Mesodermal cell (in vitro differentiated cells): ENCODE data around the gene OR5M3. TPM values are rescaled to one million over a fixed set of nuclear protein-coding genes. Genes with fewer than 3 reads are reported as not detected.

ENCODE experiments used
- H3K27ac ChIP-seq: 2 replicates; pipeline ENCODE4 v1.7.0; 2013; ENCODE audit warnings: mild to moderate bottlenecking, low read depth, low read length, moderate library complexity; ENCODE audit not compliant: severe bottlenecking
- H3K36me3 ChIP-seq: 2 replicates; pipeline ENCODE4 v1.7.1; 2013; ENCODE audit warnings: mild to moderate bottlenecking, low read length, moderate library complexity; ENCODE audit not compliant: control insufficient read depth, insufficient read depth
- H3K4me1 ChIP-seq: one replicate; pipeline ENCODE4 v1.7.1; 2013; ENCODE audit warnings: mild to moderate bottlenecking, low read length; ENCODE audit not compliant: insufficient read depth, control insufficient read depth, poor library complexity, severe bottlenecking
- H3K4me3 ChIP-seq: 2 replicates; pipeline ENCODE4 v1.7.0; 2013; ENCODE audit warnings: low read length, control low read depth, mild to moderate bottlenecking; ENCODE audit not compliant: insufficient read depth, poor library complexity, severe bottlenecking; ENCODE audit errors: extremely low read depth
- H3K9me3 ChIP-seq: 2 replicates; pipeline ENCODE4 v1.7.1; 2013; ENCODE audit warnings: mild to moderate bottlenecking, low read length, moderate library complexity; ENCODE audit not compliant: control insufficient read depth
- WGBS, 2 experiments: methylation state at CpG; one replicate each; pipeline ENCODE4 v1.1.5; 2013; ENCODE audit warnings: missing lambda C conversion rate in 2 of 2; ENCODE audit not compliant: insufficient coverage in 2 of 2; 5-methylcytosine and 5-hydroxymethylcytosine counted together
- polyA plus RNA-seq, 2 experiments: library from polyadenylated mRNA; stranded (reverse); fragments of 50-300 nt; gene quantifications; one replicate each; pipeline ENCODE4 v1.2.3, GENCODE V29; 2013

Gene OR5M3
- not detected for polyA plus RNA-seq (2013, experiment 1 of 2)
- not detected for polyA plus RNA-seq (2013, experiment 2 of 2)

DNA sequence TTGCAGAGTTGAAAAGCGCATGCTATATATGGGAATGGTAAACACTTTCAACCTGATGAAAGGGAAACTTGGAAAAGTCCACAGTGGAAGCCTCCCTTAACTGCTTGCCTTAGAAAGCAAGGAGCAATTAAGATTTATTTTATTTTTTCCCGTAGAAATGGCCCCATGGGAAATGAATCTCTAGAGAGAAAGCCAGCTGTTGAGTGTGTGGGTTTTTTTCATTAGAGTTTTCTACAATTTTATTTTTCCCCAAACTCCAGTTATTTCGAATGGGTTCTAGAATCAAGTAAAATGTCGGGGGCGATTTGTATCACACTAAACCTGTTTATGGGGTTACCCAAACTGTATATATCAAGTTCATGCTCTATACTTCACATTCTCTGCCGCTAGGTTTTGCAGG is at the start of gene OR5M3:
TSS of gene OR5M3 (minus strand) at position 101 of the 400 bp plus-strand sequence. CDS start 2,855 bp downstream, outside the sequence.
- Histone ChIP-seq H3K4me1 (no peaks in the 10 kb centered on the region), H3K27ac (no peak within 1 kb of the TSS), H3K36me3 (no peaks in the 10 kb centered on the region), H3K4me3 (no peak within 1 kb of the TSS), H3K9me3 (no peaks in the 10 kb centered on the region)
- WGBS, 2 experiments: no CpG with 5 or more reads among the region's 6 CpGs

DNA sequence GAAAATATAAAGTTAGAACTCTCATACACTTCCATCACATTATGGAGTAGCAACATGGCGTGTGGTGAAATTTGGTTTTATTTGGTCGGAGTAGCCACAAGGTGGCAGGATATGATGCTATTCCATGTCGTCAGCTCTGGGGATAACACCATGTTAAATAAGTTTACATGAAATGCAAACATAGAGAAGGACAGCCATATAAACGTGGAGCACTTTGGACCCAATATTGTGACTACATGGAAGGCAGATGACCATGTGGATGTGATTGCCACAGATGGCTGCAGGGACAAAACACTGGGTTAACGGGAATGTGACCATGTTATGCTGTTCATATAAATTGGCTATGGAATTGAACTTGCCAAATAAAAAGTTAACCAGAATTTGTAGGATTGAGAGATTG is 48.9 kb upstream of the OR5M3 start:
- Histone ChIP-seq H3K9me3 (no peaks in the 10 kb centered on the region), H3K4me3 (no peak overlapping the region), H3K27ac (no peak overlapping the region), H3K4me1 (no peaks in the 10 kb centered on the region), H3K36me3 (no peaks in the 10 kb centered on the region)
- 56 to 61% methylated on average over 2 to 3 of the region's 5 CpGs for WGBS, 2 experiments

DNA sequence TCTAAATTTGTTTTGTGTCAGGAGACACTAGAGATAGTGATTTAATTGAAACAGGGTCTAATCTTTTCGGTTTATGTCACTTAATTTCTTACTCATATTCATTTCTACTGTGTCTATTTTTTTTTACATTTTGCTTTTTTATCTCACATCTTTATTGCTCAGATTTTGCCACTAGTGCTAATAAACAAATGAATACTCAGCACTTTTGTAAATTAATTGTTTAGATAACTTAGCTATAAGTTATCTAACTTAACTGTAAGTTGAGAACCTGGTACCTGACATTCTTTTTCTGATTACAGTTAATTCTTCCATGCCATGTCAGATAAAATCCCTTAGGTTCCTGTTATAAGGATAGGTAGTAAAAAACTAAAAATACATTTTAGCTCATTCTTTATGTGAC is 40.1 kb upstream of the OR5M3 start:
- WGBS, 2 experiments: no CpG with 5 or more reads among the region's 1 CpG
- H3K4me3 ChIP-seq: no peak overlapping the region
- no peaks in the 10 kb centered on the region for H3K9me3 ChIP-seq
- no peak overlapping the region for H3K27ac ChIP-seq
- H3K4me1 ChIP-seq: no peaks in the 10 kb centered on the region
- H3K36me3 ChIP-seq: no peaks in the 10 kb centered on the region

GRCh38 chr11:56509439-56509838 is 36.3 kb upstream of the OR5M3 start:
- Histone ChIP-seq H3K27ac (no peak overlapping the region), H3K36me3 (no peaks in the 10 kb centered on the region), H3K4me1 (no peaks in the 10 kb centered on the region), H3K4me3 (no peak overlapping the region), H3K9me3 (no peaks in the 10 kb centered on the region)
- WGBS, 2 experiments: 100% methylated on average over 1 of the region's 1 CpG; no CpG with 5 or more reads in 1 of the 2 experiments

GRCh38 chr11:56497010-56497409 is 23.9 kb upstream of the OR5M3 start:
- 88 to 97% methylated on average over 13 to 22 of the region's 28 CpGs for WGBS, 2 experiments
- Histone ChIP-seq H3K4me3 (no peak overlapping the region), H3K27ac (no peak overlapping the region), H3K9me3 (no peaks in the 10 kb centered on the region), H3K36me3 (no peaks in the 10 kb centered on the region), H3K4me1 (no peaks in the 10 kb centered on the region)

DNA sequence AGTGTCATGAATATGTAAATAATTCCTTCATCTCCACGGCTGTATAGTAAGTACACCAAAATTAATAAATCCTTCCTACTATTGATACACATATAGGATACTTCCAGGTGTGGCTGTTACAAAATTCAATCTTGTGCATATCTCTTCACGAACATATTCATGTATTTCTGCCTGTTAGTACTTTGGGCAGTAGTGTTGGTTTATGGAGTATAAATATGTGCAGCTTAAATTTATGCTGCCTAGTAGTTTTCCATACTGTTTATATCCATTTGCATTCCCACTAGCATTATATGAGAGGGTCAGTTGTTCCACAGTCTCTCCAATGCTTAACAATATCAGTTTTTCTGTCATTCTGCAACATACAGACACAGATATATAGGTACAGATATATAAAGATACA is 22.0 kb upstream of the OR5M3 start:
- Histone ChIP-seq H3K4me1 (no peaks in the 10 kb centered on the region), H3K27ac (no peak overlapping the region), H3K9me3 (no peaks in the 10 kb centered on the region), H3K4me3 (no peak overlapping the region), H3K36me3 (no peaks in the 10 kb centered on the region)
- no CpG with 5 or more reads among the region's 2 CpGs for WGBS, 2 experiments

- H3K27ac ChIP-seq: no peak within 1 kb of the TSS
- no peaks in the 10 kb centered on the region for H3K36me3 ChIP-seq
- WGBS, 2 experiments: 89 to 93% methylated on average over 3 to 4 of the region's 7 CpGs
- H3K9me3 ChIP-seq: no peaks in the 10 kb centered on the region
- H3K4me1 ChIP-seq: no peaks in the 10 kb centered on the region
- no peak within 1 kb of the TSS for H3K4me3 ChIP-seq
These were observed 18.1 kb upstream of the OR5M3 start, which contains the start of gene OR5M8 for GRCh38 chr11:56491270-56491669. TSS of gene OR5M8 (minus strand) at chr11:56491370. CDS start at chr11:56491370, 0 bp downstream.

- H3K27ac ChIP-seq: no peak overlapping the region
- no peaks in the 10 kb centered on the region for H3K4me1 ChIP-seq
- no peaks in the 10 kb centered on the region for H3K9me3 ChIP-seq
- H3K4me3 ChIP-seq: no peak overlapping the region
- H3K36me3 ChIP-seq: no peaks in the 10 kb centered on the region
- WGBS, 2 experiments: 84 to 87% methylated on average over 2 to 3 of the region's 3 CpGs
These were observed 13.6 kb upstream of the OR5M3 start for GRCh38 chr11:56486801-56487200.

- H3K9me3 ChIP-seq: no peaks in the 10 kb centered on the region
- no CpG with 5 or more reads among the region's 1 CpG for whole genome bisulfite sequencing, 2 experiments
- no peaks in the 10 kb centered on the region for H3K36me3 ChIP-seq
- no peak overlapping the region for H3K4me3 ChIP-seq
- H3K4me1 ChIP-seq: no peaks in the 10 kb centered on the region
- H3K27ac ChIP-seq: no peak overlapping the region
These were observed 1.6 kb upstream of the OR5M3 start for GRCh38 chr11:56474729-56475235.

- no peaks in the 10 kb centered on the region for H3K9me3 ChIP-seq
- H3K27ac ChIP-seq: no peak overlapping the region
- no CpG with 5 or more reads among the region's 1 CpG for WGBS, 2 experiments
- no peak overlapping the region for H3K4me3 ChIP-seq
- no peaks in the 10 kb centered on the region for H3K36me3 ChIP-seq
- no peaks in the 10 kb centered on the region for H3K4me1 ChIP-seq
These were observed 16.1 kb downstream of the OR5M3 start for GRCh38 chr11:56457076-56457475.

DNA sequence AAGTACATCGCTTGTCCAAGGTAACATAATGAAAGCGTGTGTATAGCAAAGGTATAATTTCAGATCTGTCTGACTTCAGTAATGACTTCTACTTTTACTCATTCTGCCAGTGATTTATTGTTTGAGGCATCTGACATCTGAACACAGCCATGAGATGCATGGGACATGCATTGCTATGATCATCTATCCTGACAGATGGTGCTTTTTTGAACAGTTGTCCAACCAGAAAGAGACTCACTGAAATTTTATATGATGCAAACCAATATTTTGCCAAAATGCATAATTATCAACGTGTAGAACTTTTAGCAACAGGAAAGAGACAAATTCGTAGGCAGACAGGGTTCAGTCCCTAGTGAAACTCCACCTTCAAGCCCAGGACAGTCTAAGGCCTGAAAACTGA is 19.6 kb downstream of the OR5M3 start:
- Histone ChIP-seq H3K4me1 (no peaks in the 10 kb centered on the region), H3K4me3 (no peak overlapping the region), H3K27ac (no peak overlapping the region), H3K36me3 (no peaks in the 10 kb centered on the region), H3K9me3 (no peaks in the 10 kb centered on the region)
- WGBS, 2 experiments: 67 to 83% methylated on average over 2 to 3 of the region's 4 CpGs
